ENCODE results near the gene ATP1A2.

ATP1A2 gene

DNA sequence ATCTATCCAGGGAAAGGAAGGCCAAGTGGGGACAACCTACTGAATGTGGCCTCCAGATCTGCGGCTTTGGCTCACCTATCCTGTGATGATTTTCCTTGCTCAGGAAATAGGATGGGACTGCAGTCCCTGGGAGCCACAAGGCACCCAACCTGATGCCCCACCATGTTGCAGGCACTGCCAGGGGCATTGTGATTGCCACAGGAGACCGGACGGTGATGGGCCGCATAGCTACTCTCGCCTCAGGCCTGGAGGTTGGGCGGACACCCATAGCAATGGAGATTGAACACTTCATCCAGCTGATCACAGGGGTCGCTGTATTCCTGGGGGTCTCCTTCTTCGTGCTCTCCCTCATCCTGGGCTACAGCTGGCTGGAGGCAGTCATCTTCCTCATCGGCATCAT lies 11.8 kb downstream of the ATP1A2 start:
- no peak for DNase-seq

GRCh38 chr1:160127865-160128523 lies 12.4 kb downstream of the ATP1A2 start:
- DNase-seq = no peak

DNA sequence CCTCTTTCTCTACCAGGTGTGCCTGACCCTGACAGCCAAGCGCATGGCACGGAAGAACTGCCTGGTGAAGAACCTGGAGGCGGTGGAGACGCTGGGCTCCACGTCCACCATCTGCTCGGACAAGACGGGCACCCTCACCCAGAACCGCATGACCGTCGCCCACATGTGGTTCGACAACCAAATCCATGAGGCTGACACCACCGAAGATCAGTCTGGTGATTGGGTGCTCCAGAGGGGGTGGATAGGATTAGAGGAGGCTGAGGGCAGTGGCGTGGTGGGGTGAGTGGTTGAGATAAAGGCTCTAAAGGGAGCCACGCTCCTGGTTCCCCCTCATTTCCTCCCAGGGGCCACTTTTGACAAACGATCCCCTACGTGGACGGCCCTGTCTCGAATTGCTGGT lies 13.1 kb downstream of the ATP1A2 start:
- DNase-seq = no peak

DNA sequence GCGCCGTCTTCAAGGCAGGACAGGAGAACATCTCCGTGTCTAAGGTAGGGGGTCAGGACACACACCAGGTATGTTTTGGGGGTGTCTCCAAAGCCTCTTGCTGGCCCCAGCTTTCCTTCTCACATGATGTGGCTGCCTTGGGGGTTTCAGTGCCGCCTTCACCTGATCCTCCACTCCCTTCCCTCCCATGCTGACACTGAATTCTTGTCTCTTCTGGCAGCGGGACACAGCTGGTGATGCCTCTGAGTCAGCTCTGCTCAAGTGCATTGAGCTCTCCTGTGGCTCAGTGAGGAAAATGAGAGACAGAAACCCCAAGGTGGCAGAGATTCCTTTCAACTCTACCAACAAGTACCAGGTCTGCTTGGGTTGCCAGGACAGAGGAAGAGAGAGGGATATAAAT lies 13.5 kb downstream of the ATP1A2 start:
- DNase-seq = no peak

GRCh38 chr1:160129558-160129957 lies 14.0 kb downstream of the ATP1A2 start:
- DNase-seq = no peak

- no peak for DNase-seq
Observed at GRCh38 chr1:160129966-160130365, 14.4 kb downstream of the ATP1A2 start.

GRCh38 chr1:160130486-160130885 lies 14.9 kb downstream of the ATP1A2 start:
- DNase-seq = no peak

DNA sequence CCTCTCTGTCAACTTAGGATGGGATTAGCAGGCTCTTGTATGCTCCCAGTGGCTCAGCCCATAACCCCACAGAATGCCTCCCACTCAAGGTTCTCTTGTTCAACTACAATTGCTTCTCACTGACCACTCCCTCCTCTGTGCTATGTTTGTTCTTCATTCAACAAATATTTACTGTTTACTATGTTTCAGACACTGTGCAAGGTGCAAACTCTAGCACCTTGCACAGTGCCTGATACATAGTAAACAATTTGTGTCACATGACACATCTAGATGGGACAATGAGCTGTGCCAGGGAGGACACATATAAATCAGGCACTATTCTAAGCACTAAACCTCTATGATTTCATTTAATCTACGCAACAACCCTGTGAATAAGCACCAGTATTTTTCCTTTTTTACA lies 15.4 kb downstream of the ATP1A2 start:
- DNase-seq = no peak

- no peak for DNase-seq
Observed at GRCh38 chr1:160131803-160132565, 16.4 kb downstream of the ATP1A2 start.

GRCh38 chr1:160133990-160134770 lies 18.6 kb downstream of the ATP1A2 start:
- DNase-seq = no peak

DNA sequence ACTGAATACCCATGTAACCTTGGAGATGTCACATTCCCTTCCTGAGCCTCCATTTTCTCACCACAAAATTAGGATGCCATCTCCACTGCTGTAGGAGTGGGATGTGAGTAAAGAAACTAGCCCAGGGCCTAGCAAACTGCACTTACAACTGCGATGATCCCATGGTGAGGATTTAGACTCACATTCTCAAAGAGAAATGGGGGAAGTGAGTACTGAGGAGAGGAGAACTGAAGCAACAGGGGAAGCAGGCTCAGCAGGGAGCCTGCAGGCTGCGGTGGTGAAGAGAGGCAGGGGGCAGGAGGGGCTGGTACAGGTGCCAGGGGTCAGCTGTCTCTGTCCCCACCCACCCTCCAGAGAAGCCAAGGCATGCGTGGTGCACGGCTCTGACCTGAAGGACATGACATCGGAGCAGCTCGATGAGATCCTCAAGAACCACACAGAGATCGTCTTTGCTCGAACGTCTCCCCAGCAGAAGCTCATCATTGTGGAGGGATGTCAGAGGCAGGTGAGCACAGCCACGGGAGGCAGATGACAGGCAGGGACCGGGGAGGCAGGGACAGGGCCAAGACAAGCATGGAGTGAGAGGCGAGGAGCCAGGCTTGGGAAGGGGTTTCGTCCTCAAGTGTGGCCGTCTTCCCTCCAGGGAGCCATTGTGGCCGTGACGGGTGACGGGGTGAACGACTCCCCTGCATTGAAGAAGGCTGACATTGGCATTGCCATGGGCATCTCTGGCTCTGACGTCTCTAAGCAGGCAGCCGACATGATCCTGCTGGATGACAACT lies 19.4 kb downstream of the ATP1A2 start:
- no peak for DNase-seq

GRCh38 chr1:160136121-160136925 lies 20.8 kb downstream of the ATP1A2 start:
- DNase-seq = no peak

DNA sequence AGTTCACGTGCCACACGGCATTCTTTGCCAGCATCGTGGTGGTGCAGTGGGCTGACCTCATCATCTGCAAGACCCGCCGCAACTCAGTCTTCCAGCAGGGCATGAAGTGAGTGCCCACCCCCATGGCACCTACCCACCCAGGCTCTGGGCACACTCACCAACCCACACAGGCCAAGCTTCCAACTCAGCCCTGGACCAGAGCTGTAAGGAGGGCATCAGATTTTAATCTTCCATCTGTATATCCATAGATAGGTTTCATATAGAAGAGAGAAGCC lies 21.3 kb downstream of the ATP1A2 start:
- no peak for DNase-seq

GRCh38 chr1:160137216-160137862 lies 21.8 kb downstream of the ATP1A2 start:
- DNase-seq = no peak

GRCh38 chr1:160139840-160140239 lies 24.3 kb downstream of the ATP1A2 start:
- no peak for DNase-seq

- DNase-seq = no peak
Observed at GRCh38 chr1:160143695-160144094, 28.1 kb downstream of the ATP1A2 start.

- no peak for DNase-seq
Observed at GRCh38 chr1:160144921-160145320, 29.4 kb downstream of the ATP1A2 start.

DNA sequence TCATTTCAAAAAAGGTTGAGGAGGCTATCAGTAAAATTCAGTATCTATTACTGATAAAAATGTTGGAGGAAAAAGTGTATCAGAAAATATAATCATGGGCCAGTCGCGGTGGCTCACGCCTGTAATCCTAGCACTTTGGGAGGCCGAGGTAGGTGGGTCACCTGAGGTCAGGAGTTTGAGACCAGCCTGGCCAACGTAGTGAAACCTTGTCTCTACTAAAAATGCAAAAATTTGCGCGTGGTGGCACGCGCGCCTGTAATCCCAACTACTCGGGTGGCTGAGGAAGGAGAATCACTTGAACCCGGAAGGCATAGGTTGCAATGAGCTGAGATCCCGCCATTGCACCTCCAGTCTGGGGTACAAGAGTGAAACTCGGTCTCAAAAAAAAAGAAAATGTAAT lies 30.5 kb downstream of the ATP1A2 start:
- no peak for DNase-seq

GRCh38 chr1:160148121-160148520 lies 32.6 kb downstream of the ATP1A2 start:
- DNase-seq = no peak

DNA sequence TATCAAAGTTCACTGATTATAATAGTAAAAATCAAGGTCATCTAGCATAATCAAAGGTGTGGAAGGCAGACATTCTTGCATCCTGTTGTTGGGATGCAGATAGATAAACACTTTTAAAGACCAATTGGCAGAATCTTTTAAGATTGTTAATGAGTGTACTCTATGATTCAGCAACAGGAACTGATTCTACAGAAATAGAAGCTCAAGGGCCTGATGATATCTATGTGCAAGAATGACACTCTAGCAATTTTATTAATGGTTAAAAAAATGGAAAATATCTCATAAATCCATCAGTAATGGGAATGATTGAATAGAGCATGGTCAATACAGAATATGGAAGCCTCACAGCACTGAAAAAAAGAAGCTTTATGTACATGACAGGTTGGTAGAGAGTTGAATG lies 33.7 kb downstream of the ATP1A2 start:
- no peak for DNase-seq

DNA sequence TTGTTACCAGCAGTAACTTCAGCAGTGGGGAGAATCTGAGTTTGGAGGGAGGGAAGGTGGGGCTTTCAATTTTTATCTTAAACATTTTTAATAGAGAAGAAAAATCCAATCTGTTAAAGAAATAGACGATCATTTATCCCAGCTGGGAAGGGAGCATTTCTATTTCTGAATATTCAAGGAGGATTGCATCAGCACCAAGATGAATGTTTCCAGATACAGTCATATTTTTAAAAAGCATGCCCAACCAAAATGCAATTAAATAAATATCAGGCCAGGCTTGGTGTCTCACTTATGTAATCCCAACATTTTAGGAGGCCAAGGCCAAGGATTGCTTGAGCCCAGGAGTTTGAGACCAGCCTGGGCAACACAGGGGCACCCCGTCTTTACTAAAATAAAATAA lies 34.2 kb downstream of the ATP1A2 start:
- DNase-seq = no peak

DNA sequence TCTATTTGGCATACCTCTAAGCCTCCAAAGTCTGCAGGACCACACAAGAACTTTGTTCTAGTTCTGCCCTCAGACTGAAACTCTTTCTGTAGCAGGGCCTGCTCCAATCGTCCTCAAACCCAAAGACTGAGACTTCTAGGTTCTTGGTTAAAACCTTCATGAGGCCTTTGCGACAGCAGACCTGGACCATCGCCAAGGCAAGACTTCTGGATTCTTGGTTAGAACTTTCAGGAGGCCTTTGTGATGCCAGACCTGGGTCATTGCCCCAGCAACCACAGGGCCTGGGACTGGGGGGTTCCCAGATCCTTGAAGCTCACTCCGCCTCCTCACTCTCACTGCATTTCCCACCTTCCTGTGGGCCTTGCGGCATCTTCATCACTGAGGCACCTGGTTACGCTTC lies 35.7 kb downstream of the ATP1A2 start, which contains the start of gene ATP1A4:
Gene ATP1A4 (plus strand): TSS at position 301 of the 400 bp plus-strand sequence. CDS start 438 bp downstream, outside the sequence.
- DNase-seq = no peak

Data from activated T-cell treated with anti-CD3 and anti-CD28 coated beads for 4 hours (primary cell).